Panc1 (cell line): ENCODE data around the gene PRDX5. TPM values are rescaled to one million over a fixed set of nuclear protein-coding genes. Genes with fewer than 3 reads are reported as not detected.

ENCODE experiments used
- ATAC-seq: fragments of 200-7000 bp; cut with Tn5 transposase; 2 replicates; pipeline ENCODE4 v1.9.1; 2020; ENCODE audit warnings: mild to moderate bottlenecking, moderate library complexity
- BruUV-seq: library from RNA; stranded (reverse); fragments of 400-500 nt; replicated peaks from 2 replicates; lab custom pipeline; 2021; lab: Mats Ljungman, UMichigan
- CTCF ChIA-PET: fragments of 300-600 bp; sonication (Branson Sonifier 250); formaldehyde crosslinking; loops from one replicate; lab custom pipeline; 2022; ENCODE audit warnings: antibody characterized with exemption; lab: Charles Lee
- POLR2A ChIA-PET: fragments of 300-600 bp; sonication (Branson Sonifier 250); formaldehyde crosslinking; loops from one replicate; lab custom pipeline; 2022; ENCODE audit warnings: antibody characterized with exemption; lab: Charles Lee
- DNase-seq: peaks from one replicate; pipeline ENCODE4 v3.0.0-alpha.2; 2010; ENCODE audit warnings: low read depth, low spot score
- H3K27ac ChIP-seq: 2 replicates; pipeline ENCODE4 v1.5.1; 2011; ENCODE audit warnings: mild to moderate bottlenecking, low read length, inconsistent platforms
- H3K27me3 ChIP-seq: fragments of 200-500 bp; sonication (Bioruptor generic); 2 replicates; pipeline ENCODE4 v1.6.0; 2014; ENCODE audit warnings: low read length, inconsistent platforms; ENCODE audit not compliant: control insufficient read depth, insufficient read depth
- H3K36me3 ChIP-seq: fragments of 200-500 bp; sonication (Bioruptor generic); 2 replicates; pipeline ENCODE4 v1.5.1; 2014; ENCODE audit warnings: inconsistent platforms, mild to moderate bottlenecking, low read length, moderate library complexity; ENCODE audit not compliant: control insufficient read depth, insufficient read depth
- H3K4me1 ChIP-seq: 2 replicates; pipeline ENCODE4 v1.5.1; 2011; ENCODE audit warnings: inconsistent platforms, mild to moderate bottlenecking, low read length, moderate library complexity; ENCODE audit not compliant: control insufficient read depth, insufficient read depth
- H3K4me3 ChIP-seq, 2 experiments: 2 replicates each; pipeline ENCODE4 v1.5.1; 2011 to 2012; ENCODE audit warnings: low read depth in 2 of 2, low read length in 2 of 2, mild to moderate bottlenecking in 2 of 2, inconsistent platforms in 1 of 2, moderate library complexity in 1 of 2
- H3K9me3 ChIP-seq: fragments of 200-500 bp; sonication (Bioruptor generic); 2 replicates; pipeline ENCODE4 v1.5.1; 2014; ENCODE audit warnings: low read depth, mild to moderate bottlenecking, inconsistent platforms, low read length, moderate library complexity; ENCODE audit not compliant: control insufficient read depth, insufficient read depth
- POLR2AphosphoS5 ChIP-seq: IDR thresholded peaks from 2 replicates; pipeline ENCODE4 v1.6.1; 2012; ENCODE audit warnings: mild to moderate bottlenecking, low read depth, low read length, moderate library complexity
- SIN3A ChIP-seq: IDR thresholded peaks from 2 replicates; pipeline ENCODE4 v1.6.1; 2012; ENCODE audit warnings: low read depth, mild to moderate bottlenecking, low read length, moderate library complexity, borderline replicate concordance; ENCODE audit not compliant: insufficient read depth
- TCF7L2 ChIP-seq: IDR thresholded peaks from 2 replicates; pipeline ENCODE4 v1.6.1; 2011; ENCODE audit warnings: mild to moderate bottlenecking, low read depth, low read length, inconsistent platforms
- in situ Hi-C: cut with HindIII; loops from 2 replicates; pipeline ENCODE4 v1.10.0; 2016; ENCODE audit warnings: low sequenced_read_pairs, low pct_unique_long_range_greater_than_20kb
- intact Hi-C: fragments of 100-400 bp; cut with micrococcal nuclease; formaldehyde crosslinking; loops from one replicate; pipeline ENCODE4 v1.10.0; 2022; ENCODE audit not compliant: unreplicated experiment
- total RNA-seq: library from RNA; stranded (reverse); gene quantifications from one replicate; pipeline ENCODE4 v1.2.1, GENCODE V29; 2021; ENCODE audit not compliant: unreplicated experiment
- TF ChIP-seq, protein P1 (sequence below), 2 experiments: IDR thresholded peaks; 2 replicates each; pipeline ENCODE4 v1.6.1; 2011 to 2012; ENCODE audit warnings: low read depth in 2 of 2, control low read depth in 1 of 2, low read length in 1 of 2, mild to moderate bottlenecking in 1 of 2, moderate library complexity in 1 of 2; ENCODE audit not compliant: insufficient read depth in 1 of 2
- TF ChIP-seq, protein P2 (sequence below): fragments of 450-650 bp; IDR thresholded peaks from 2 replicates; pipeline ENCODE4 v1.5.1; 2017; ENCODE audit warnings: mild to moderate bottlenecking

Gene PRDX5
- total RNA-seq, 1 experiment from 2014 or later = 492 TPM

DNA sequence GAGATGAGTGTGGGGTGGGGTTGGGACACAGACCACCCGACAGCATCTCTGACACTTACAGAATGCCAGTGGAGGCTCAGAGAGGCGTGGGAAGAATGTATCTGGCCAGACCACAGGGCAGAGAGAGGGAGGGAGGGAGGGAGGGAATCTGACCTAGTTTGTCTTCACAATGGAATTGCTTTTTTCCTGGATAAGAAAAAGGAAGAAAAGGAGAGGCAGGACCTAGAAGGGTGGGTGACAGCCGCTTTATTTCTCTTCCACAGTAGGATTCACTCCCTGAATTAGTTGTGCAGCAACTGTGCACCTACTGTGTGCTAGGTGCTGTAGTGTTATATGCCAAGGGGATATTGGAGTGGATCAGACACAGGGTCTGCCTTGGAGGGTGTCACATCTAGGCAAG is 23.1 kb upstream of the PRDX5 start:
- no TSS peak for BruUV-seq
- CTCF ChIA-PET = no interaction called here
- TF ChIP-seq, protein P1, sequence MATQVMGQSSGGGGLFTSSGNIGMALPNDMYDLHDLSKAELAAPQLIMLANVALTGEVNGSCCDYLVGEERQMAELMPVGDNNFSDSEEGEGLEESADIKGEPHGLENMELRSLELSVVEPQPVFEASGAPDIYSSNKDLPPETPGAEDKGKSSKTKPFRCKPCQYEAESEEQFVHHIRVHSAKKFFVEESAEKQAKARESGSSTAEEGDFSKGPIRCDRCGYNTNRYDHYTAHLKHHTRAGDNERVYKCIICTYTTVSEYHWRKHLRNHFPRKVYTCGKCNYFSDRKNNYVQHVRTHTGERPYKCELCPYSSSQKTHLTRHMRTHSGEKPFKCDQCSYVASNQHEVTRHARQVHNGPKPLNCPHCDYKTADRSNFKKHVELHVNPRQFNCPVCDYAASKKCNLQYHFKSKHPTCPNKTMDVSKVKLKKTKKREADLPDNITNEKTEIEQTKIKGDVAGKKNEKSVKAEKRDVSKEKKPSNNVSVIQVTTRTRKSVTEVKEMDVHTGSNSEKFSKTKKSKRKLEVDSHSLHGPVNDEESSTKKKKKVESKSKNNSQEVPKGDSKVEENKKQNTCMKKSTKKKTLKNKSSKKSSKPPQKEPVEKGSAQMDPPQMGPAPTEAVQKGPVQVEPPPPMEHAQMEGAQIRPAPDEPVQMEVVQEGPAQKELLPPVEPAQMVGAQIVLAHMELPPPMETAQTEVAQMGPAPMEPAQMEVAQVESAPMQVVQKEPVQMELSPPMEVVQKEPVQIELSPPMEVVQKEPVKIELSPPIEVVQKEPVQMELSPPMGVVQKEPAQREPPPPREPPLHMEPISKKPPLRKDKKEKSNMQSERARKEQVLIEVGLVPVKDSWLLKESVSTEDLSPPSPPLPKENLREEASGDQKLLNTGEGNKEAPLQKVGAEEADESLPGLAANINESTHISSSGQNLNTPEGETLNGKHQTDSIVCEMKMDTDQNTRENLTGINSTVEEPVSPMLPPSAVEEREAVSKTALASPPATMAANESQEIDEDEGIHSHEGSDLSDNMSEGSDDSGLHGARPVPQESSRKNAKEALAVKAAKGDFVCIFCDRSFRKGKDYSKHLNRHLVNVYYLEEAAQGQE (IDR thresholded peaks at IDR 0.05; ENCODE audit: insufficient read depth in 1 of 2, low read depth in 2 of 2, low read length in 1 of 2) = no peak
- TF ChIP-seq TCF7L2 (no peak), SIN3A (no peak), POLR2AphosphoS5 (no peak)
- TF ChIP-seq, protein P2, sequence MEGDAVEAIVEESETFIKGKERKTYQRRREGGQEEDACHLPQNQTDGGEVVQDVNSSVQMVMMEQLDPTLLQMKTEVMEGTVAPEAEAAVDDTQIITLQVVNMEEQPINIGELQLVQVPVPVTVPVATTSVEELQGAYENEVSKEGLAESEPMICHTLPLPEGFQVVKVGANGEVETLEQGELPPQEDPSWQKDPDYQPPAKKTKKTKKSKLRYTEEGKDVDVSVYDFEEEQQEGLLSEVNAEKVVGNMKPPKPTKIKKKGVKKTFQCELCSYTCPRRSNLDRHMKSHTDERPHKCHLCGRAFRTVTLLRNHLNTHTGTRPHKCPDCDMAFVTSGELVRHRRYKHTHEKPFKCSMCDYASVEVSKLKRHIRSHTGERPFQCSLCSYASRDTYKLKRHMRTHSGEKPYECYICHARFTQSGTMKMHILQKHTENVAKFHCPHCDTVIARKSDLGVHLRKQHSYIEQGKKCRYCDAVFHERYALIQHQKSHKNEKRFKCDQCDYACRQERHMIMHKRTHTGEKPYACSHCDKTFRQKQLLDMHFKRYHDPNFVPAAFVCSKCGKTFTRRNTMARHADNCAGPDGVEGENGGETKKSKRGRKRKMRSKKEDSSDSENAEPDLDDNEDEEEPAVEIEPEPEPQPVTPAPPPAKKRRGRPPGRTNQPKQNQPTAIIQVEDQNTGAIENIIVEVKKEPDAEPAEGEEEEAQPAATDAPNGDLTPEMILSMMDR = no peak
- H3K9me3 ChIP-seq = no peaks in the 10 kb centered on the region
- no peak overlapping the region for H3K4me3 ChIP-seq
- intact Hi-C loops = no loop called here
- no peak for DNase-seq
- H3K36me3 ChIP-seq = no peaks in the 10 kb centered on the region
- in situ Hi-C loops = no loop called here
- H3K4me1 ChIP-seq = 0 out of 2 replicates have a peak, but pooled peaks cover 6% of the 10 kb centered on the region
- no peak overlapping the region for H3K27ac ChIP-seq
- POLR2A ChIA-PET = interaction anchor here (0.6 kb wide), 1 partner anchor 1564 kb away, joined by 26 read pairs; no protein-coding TSS in a partner anchor
- ATAC-seq = no peak
- H3K27me3 ChIP-seq = no peaks in the 10 kb centered on the region; the same call in none of the 2 replicates

DNA sequence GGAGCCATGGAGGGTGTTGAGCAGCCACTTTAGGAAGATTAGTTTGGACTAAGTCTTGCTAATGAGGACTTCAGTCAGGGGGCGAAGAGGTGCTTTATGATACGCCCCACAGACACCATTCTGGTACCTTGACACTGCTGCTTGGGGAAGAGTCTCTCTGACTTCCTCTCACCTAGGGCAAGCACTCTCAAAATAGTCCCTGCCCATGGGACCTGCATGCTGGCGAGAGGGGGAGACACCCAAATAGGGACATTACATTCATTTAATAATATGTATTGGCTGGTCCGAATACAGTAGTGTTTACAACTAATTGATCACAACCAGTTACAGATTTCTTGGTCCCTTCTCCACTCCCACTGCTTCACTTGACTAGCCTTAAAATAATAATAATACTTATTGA is 22.2 kb upstream of the PRDX5 start:
- BruUV-seq = no TSS peak
- peaks cover 8% of the 10 kb centered on the region for H3K4me1 ChIP-seq
- in situ Hi-C loops = no loop called here
- H3K9me3 ChIP-seq = no peaks in the 10 kb centered on the region
- POLR2A ChIA-PET = interaction anchor here (0.6 kb wide), 1 partner anchor 1563 kb away, joined by 26 read pairs; no protein-coding TSS in a partner anchor
- ATAC-seq (no peak), DNase-seq (no peak)
- no peaks in the 10 kb centered on the region for H3K36me3 ChIP-seq
- no peak overlapping the region for H3K27ac ChIP-seq
- no peak overlapping the region for H3K4me3 ChIP-seq
- no peaks in the 10 kb centered on the region; the same call in none of the 2 replicates for H3K27me3 ChIP-seq
- TF ChIP-seq, protein P2 = no peak
- TF ChIP-seq, protein P1 (IDR thresholded peaks at IDR 0.05; ENCODE audit: insufficient read depth in 1 of 2, low read depth in 2 of 2, low read length in 1 of 2) = no peak
- TF ChIP-seq POLR2AphosphoS5 (no peak), TCF7L2 (no peak), SIN3A (no peak)
- intact Hi-C loops = no loop called here
- CTCF ChIA-PET = interaction anchor here (0.6 kb wide), 1 partner anchor 71 kb away, joined by 6 read pairs; no protein-coding TSS in a partner anchor
